Hypothalamus (tissue), 51 donors: ENCODE results near the gene MAGEC1.
"Not testable (repeated sequence)": the region's sequence is repeated elsewhere in the genome, so short reads cannot be mapped to it uniquely, and the experiment has no call there.

Source experiments
- DNase-seq, 51 donors: peaks; one replicate each; lab custom pipeline; 2025; lab: John Stamatoyannopoulos, UW

The MAGEC1 gene

GRCh38 chrX:141903400-141904155 lies at the start of gene MAGEC1:
TSS of gene MAGEC1 (plus strand) at chrX:141903894. CDS start at chrX:141905073, 1,179 bp downstream.
- no peak for DNase-seq

DNA sequence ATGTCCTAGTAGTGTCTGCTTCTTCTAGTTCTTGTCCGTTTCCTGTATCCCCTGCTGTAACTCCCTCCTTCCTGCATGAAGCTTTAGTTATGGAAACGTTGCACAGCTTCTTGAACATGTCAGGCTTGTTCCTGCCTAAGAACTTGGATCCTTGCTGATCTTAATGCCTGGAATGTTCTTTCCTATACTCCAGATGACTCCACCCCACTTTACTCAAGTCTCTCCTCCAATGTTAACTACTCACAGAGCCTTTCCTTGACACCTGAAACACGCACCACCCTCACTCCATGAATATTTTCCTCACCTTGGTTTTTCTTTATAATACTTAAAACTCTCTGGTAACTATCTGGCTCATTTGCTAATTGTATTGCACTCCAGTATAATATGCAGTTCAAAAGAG lies 46.2 kb upstream of the MAGEC1 start:
- DNase-seq = no peak

- DNase-seq = no peak
These were observed 24.1 kb upstream of the MAGEC1 start for GRCh38 chrX:141879616-141880015.

GRCh38 chrX:141888811-141889210 lies 14.9 kb upstream of the MAGEC1 start:
- DNase-seq = not testable (repeated sequence)

DNA sequence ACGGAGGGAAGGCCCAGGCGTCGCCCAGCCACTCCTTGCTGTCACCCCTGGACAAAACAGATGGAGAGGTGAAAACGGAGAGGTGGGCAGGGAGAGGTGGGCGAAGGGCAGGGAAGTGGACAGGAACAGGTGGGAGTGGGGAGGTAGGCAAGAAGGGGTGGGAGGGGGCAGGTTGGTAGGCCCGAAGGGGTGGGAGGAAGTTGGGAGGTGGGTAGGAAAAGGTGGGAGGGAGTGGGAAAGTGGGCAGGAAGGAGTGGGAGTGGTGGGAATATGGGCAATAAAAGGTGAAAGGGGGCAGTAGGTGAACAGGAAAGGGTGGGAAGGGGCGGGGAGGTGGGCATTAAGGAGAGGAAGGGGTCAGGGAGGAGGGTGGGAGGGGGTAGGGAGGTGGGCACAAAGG lies 9.0 kb upstream of the MAGEC1 start:
- DNase-seq = no peak

DNA sequence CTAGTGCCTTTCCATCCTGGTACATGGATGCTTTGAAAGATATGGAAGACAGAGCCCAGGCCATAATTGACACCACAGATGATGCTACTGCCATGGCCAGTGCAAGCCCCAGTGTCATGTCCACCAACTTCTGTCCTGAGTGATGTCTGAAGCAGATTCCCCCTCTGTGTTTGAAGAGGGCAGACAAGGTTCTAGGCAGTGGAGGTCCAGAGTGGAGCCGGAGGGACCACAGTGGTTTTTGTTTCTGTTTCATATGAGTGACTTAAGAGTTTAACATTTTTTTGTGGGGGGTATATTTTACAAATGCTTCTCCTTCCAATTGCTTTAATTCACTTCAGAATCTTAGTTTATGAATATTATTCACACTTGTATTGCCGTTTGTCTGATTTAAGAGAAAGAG lies 6.0 kb upstream of the MAGEC1 start:
- no peak for DNase-seq

- no peak for DNase-seq
These were observed 1.3 kb upstream of the MAGEC1 start for GRCh38 chrX:141902366-141902765.

DNA sequence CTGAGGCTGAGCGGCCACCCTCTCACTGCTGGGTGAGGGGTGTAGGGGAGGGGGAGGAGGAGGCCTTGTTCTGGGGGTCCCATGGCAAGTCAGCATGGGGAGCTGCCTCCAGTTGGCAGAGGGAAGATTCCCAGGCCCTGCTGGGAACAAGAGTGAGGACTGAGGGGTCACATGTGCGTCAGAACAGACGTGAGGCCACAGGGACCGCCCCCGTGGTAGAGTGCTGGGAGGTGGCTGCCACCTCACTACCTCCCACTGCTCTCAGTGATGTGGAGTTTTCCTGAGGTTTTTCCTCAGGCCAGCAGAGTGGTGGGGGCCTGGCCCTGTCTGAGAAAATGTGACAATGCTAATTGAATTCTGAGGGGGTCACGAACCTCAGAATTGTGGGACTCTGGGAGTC lies 568 bp downstream of the MAGEC1 start:
- no peak for DNase-seq

DNA sequence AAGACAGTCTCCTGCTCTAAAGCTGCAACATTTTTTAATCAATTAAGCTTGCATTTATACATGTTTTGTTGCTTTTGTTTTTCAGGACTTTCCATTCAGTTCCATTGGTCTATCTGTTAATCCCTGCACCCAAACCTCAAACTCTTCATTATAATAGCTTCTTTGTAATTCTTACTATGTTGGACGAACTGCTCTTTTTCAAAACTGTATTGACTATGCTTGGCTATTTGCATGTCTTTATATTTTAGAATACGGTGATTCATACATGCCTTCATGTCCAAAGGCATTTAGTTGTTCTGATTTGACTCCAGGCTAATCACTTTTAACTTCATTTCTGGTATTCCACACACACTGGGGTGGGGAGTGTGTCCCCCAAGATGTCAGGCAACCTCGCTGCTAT lies 14.1 kb downstream of the MAGEC1 start:
- DNase-seq = no peak

- no peak for DNase-seq
These were observed 20.6 kb downstream of the MAGEC1 start for GRCh38 chrX:141924293-141924692.

DNA sequence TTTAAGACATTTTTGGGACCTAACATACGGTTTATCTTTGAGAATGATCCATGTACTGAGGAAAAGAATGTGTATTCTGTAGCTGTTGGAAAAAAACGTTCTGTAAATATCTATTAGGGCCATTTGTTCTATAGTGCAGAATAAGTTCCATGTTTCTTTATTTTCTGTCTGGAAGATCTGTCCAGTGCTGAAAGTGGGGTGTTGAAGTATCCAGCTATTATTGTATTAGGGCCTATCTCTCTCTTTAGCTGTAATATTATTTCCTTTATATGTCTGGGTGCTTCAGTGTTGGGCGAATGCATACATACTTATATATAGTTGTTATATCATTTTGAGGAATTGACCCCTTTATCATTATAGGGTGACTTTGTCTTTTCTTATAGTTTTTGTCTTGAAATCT lies 24.7 kb downstream of the MAGEC1 start:
- no peak for DNase-seq

DNA sequence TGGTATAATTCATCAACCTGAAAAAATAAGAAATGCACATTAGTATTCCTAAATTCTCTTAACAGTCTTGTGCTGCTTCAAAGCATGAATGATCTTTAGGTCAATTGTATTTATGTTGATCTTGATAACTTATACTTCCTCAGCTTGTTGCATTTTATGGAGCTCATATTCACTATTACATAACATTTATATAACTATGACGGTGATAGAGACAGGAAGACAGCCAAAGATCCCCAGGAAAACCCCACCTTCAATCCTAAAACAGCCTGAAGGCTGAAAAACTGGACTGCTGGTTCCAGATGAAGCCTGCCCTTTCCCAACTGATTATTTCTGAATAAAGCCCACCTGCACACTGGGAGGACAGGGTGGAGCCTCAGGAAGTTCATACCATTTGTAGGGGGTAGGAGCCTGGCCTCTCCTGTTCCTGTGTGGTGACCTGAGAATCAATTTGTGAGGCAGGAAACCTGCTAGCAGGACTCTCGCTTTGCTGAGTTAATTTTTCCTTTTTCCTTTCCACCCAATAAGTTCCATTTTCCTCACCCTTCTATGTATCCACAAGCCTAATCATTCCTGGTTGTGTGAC lies 30.5 kb downstream of the MAGEC1 start:
- no peak for DNase-seq

- DNase-seq = no peak
These were observed 32.0 kb downstream of the MAGEC1 start for GRCh38 chrX:141935645-141936044.

- no peak for DNase-seq
These were observed 32.4 kb downstream of the MAGEC1 start for GRCh38 chrX:141936080-141936479.

GRCh38 chrX:141941234-141941633 lies 37.5 kb downstream of the MAGEC1 start:
- no peak for DNase-seq

- no peak for DNase-seq
These were observed 41.7 kb downstream of the MAGEC1 start for GRCh38 chrX:141945426-141945825.

DNA sequence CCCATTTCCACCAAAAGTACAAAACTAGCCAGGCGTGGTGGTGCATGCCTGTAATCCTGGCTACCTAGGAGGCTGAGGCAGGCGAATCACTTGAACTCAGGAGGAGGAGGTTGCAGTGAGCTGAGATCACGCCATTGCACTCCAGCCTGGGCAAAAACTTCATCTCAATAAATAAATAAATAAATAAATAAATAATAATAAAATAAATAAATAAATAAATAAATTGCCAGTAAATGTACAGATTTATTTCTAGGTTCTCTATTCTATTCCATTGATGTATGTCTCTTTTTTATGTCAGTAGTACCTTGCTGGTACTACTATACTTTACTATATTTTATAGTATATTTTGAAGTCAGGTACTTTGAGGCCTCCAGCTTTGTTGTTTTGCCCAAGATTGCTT lies 43.7 kb downstream of the MAGEC1 start:
- DNase-seq = no peak

DNA sequence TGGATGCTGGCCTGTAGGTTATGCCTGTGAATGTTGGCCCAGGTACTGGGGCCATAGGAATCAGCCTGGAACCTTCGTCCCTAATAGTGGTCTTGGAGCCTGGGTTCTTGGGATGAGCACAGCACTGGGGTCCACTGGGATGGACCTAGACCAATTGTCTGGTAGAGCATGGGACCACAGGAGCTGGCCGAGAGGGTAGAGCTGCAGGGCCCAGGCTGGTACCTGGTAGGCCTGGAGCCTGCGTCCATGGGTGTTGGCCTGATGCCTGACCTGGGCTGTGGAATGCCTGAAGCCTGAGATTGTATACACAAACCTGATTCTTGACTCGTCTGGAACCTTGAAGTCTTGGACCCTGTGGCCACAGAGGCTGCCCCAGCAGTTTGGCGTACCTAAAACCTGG lies 48.9 kb downstream of the MAGEC1 start:
- DNase-seq = no peak

- no peak for DNase-seq
These were observed 55.0 kb downstream of the MAGEC1 start for GRCh38 chrX:141958675-141959074.
